Stomach smooth muscle (tissue), 2 donors: ENCODE results near the gene NOLC1.

Source experiments
- H3K27ac ChIP-seq: one replicate; pipeline ENCODE4 v1.7.0; 2013; ENCODE audit warnings: mild to moderate bottlenecking, low read length, inconsistent platforms
- H3K27me3 ChIP-seq, 2 donors: one replicate each; pipeline ENCODE4 v1.7.0; 2013; ENCODE audit warnings: low read length in 2 of 2; ENCODE audit not compliant: insufficient read depth in 2 of 2, control insufficient read depth in 1 of 2
- H3K36me3 ChIP-seq, 2 donors: one replicate each; pipeline ENCODE4 v1.7.0; 2013; ENCODE audit warnings: low read length in 2 of 2; ENCODE audit not compliant: control insufficient read depth in 2 of 2, insufficient read depth in 2 of 2
- H3K4me1 ChIP-seq: one replicate; pipeline ENCODE4 v1.7.0; 2013; ENCODE audit warnings: low read length; ENCODE audit not compliant: control insufficient read depth, insufficient read depth
- H3K4me3 ChIP-seq, 2 donors: one replicate each; pipeline ENCODE4 v1.7.0; 2013; ENCODE audit warnings: low read length in 2 of 2
- H3K9ac ChIP-seq, 2 donors: one replicate each; pipeline ENCODE4 v1.7.0; 2013; ENCODE audit warnings: low read length in 2 of 2, mild to moderate bottlenecking in 1 of 2
- H3K9me3 ChIP-seq, 2 donors: one replicate each; pipeline ENCODE4 v1.7.0; 2013; ENCODE audit warnings: low read length in 2 of 2; ENCODE audit not compliant: control insufficient read depth in 2 of 2
- donor health status: healthy.
- donor health status: Pancreatic carcinoma.

NOLC1 gene

GRCh38 chr10:102123223-102123622 is 29.0 kb upstream of the NOLC1 start:
- H3K27ac ChIP-seq, result peak overlapping the region; percentile 99
- no peak overlapping the region for H3K4me3 ChIP-seq
- H3K4me1 ChIP-seq, result peaks cover 29% of the 10 kb centered on the region
- H3K27me3 ChIP-seq, result no peaks in the 10 kb centered on the region
- no peaks in the 10 kb centered on the region for H3K36me3 ChIP-seq
- no peak overlapping the region for H3K9ac ChIP-seq
- no peaks in the 10 kb centered on the region for H3K9me3 ChIP-seq

GRCh38 chr10:102131286-102132170 is 20.7 kb upstream of the NOLC1 start:
- no peaks in the 10 kb centered on the region for H3K9me3 ChIP-seq
- no peaks in the 10 kb centered on the region for H3K27me3 ChIP-seq
- no peak overlapping the region for H3K9ac ChIP-seq
- H3K4me3 ChIP-seq, result no peak overlapping the region
- peaks cover 16% of the 10 kb centered on the region for H3K4me1 ChIP-seq
- no peaks in the 10 kb centered on the region for H3K36me3 ChIP-seq
- peak overlapping the region; percentile 87 for H3K27ac ChIP-seq

- H3K9ac ChIP-seq, result peak overlapping the region; percentile 7 to 97
- no peaks in the 10 kb centered on the region for H3K27me3 ChIP-seq
- H3K9me3 ChIP-seq, result no peaks in the 10 kb centered on the region
- no peaks in the 10 kb centered on the region for H3K36me3 ChIP-seq
- H3K27ac ChIP-seq, result peak overlapping the region; percentile 87
- peak overlapping the region; percentile 74 to 88 for H3K4me3 ChIP-seq
- H3K4me1 ChIP-seq, result peaks cover 19% of the 10 kb centered on the region
Measured at GRCh38 chr10:102132193-102132562, 20.0 kb upstream of the NOLC1 start.

- peaks cover under 1 to 2% of the 10 kb centered on the region in 2 donors for H3K36me3 ChIP-seq
- no peaks in the 10 kb centered on the region for H3K9me3 ChIP-seq
- peaks cover 21% of the 10 kb centered on the region for H3K4me1 ChIP-seq
- peak within 1 kb of the TSS; percentile 87 for H3K27ac ChIP-seq
- H3K9ac ChIP-seq, result peak within 1 kb of the TSS; percentile 78 to 97
- H3K4me3 ChIP-seq, result peak within 1 kb of the TSS; percentile 74 to 88
- H3K27me3 ChIP-seq, result no peaks in the 10 kb centered on the region
Measured at GRCh38 chr10:102132563-102133372, 19.4 kb upstream of the NOLC1 start, which contains the start of gene PPRC1. Gene PPRC1, plus strand, starts transcription at chr10:102133040. Its CDS starts 29 bp downstream, at chr10:102133069.

- Histone ChIP-seq H3K27me3 (no peaks in the 10 kb centered on the region), H3K9ac (peak overlapping the region; percentile 78 to 97), H3K4me1 (peaks cover 21% of the 10 kb centered on the region), H3K36me3 (peaks cover 9 to 10% of the 10 kb centered on the region in 2 donors), H3K4me3 (peak overlapping the region; percentile 74 to 88), H3K9me3 (no peaks in the 10 kb centered on the region), H3K27ac (peak overlapping the region; percentile 87)
Measured at GRCh38 chr10:102133373-102134195, 18.6 kb upstream of the NOLC1 start.

- Histone ChIP-seq H3K27me3 (no peaks in the 10 kb centered on the region), H3K36me3 (peaks cover 17 to 18% of the 10 kb centered on the region in 2 donors), H3K4me1 (peaks cover 21% of the 10 kb centered on the region), H3K9ac (peak overlapping the region in 1 of 2 donors; percentile 97), H3K4me3 (peak overlapping the region; percentile 36 to 74), H3K27ac (no peak overlapping the region), H3K9me3 (no peaks in the 10 kb centered on the region)
Measured at GRCh38 chr10:102134416-102134815, 17.8 kb upstream of the NOLC1 start.

GRCh38 chr10:102135956-102136526 is 16.1 kb upstream of the NOLC1 start:
- H3K36me3 ChIP-seq, result peaks cover 33 to 35% of the 10 kb centered on the region in 2 donors
- H3K4me3 ChIP-seq, result no peak overlapping the region
- no peak overlapping the region for H3K27ac ChIP-seq
- no peaks in the 10 kb centered on the region for H3K27me3 ChIP-seq
- no peaks in the 10 kb centered on the region for H3K9me3 ChIP-seq
- H3K4me1 ChIP-seq, result peaks cover 21% of the 10 kb centered on the region
- no peak overlapping the region for H3K9ac ChIP-seq

GRCh38 chr10:102139281-102140110 is 12.7 kb upstream of the NOLC1 start:
- H3K4me1 ChIP-seq, result peaks cover 8% of the 10 kb centered on the region
- H3K9me3 ChIP-seq, result no peaks in the 10 kb centered on the region
- no peaks in the 10 kb centered on the region for H3K27me3 ChIP-seq
- peaks cover 53 to 59% of the 10 kb centered on the region in 2 donors for H3K36me3 ChIP-seq
- no peak overlapping the region for H3K27ac ChIP-seq
- H3K9ac ChIP-seq, result no peak overlapping the region
- H3K4me3 ChIP-seq, result no peak overlapping the region

- H3K27me3 ChIP-seq, result no peaks in the 10 kb centered on the region
- H3K9ac ChIP-seq, result no peak overlapping the region
- peaks cover 54 to 65% of the 10 kb centered on the region in 2 donors for H3K36me3 ChIP-seq
- H3K27ac ChIP-seq, result no peak overlapping the region
- H3K4me1 ChIP-seq, result peaks cover 5% of the 10 kb centered on the region
- H3K4me3 ChIP-seq, result no peak overlapping the region
- H3K9me3 ChIP-seq, result no peaks in the 10 kb centered on the region
Measured at GRCh38 chr10:102140218-102140617, 12.0 kb upstream of the NOLC1 start.
